ENCODE measurements around the gene TBC1D16.

TBC1D16 gene

DNA sequence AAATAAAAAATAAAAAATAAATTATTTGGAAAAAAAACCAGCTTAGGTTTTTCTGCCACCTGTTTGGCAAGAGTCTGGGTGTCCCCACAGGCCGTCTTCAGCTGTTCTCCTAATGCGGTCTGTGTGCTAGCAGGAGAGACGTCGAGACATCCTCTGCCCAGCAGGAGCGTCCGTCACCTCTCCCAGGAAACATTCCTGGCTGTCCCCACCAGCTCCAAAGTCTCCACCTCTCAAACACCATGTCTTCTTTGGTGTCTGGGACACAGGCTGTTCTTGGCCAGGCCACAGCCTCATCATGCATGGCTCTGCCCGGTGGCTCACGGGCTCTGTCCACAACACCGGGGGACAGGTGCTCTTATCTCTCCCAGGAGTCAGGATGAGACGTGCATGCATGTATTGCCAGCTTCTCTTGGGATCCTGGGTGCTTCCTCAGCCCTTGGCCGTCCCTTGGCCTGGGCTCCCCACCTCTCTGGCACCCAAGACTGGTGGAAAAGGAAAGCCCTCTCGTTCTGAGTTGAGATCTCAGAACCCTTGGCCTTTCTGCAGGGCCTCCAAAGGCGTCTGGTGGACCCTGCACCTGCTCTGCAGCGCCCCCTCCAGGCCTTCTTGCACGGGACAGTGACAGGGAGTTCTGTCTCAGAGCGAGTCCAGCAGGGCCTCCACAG is 111.6 kb downstream of the TBC1D16 start:
- peak; percentile 29 for DNase-seq

GRCh38 chr17:79922798-79923197 is 112.9 kb downstream of the TBC1D16 start:
- no peak for DNase-seq

- no peak for DNase-seq
Measured at GRCh38 chr17:79922116-79922601, 113.5 kb downstream of the TBC1D16 start.

- DNase-seq, result no peak
Measured at GRCh38 chr17:79921411-79922115, 114.1 kb downstream of the TBC1D16 start.

DNA sequence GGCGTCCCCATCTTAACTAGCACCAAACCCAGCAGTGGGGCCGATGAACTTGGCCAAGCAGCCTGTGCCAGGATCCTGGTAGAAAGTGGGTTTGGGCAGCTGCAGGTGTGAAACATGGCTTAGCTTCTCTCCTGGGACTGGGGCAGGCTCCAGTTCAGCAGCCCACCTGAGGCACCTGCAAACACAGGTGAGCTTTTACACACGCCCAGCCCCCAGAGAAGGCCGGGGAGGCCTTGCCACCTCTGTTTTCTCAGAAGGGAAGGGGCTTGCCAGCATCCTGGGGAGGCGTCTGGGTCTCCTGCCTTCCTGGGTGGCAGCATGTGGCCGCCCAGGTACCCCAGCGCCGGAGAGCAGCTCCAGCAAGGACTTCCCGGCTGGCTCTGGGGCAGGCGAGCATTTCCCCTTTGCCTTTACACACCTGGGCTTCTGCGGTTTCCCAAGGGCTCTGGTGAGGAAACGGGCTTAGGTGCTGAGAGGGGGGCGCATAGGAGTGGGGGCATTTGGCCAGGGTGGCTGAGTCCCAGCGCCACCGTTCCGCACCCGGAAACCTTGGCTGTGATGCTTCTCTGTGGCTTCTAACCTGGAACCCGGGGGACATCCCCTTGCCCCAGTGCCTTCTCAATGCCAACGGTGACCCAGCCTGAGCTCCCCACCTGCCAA is 114.8 kb downstream of the TBC1D16 start:
- DNase-seq, result no peak

DNA sequence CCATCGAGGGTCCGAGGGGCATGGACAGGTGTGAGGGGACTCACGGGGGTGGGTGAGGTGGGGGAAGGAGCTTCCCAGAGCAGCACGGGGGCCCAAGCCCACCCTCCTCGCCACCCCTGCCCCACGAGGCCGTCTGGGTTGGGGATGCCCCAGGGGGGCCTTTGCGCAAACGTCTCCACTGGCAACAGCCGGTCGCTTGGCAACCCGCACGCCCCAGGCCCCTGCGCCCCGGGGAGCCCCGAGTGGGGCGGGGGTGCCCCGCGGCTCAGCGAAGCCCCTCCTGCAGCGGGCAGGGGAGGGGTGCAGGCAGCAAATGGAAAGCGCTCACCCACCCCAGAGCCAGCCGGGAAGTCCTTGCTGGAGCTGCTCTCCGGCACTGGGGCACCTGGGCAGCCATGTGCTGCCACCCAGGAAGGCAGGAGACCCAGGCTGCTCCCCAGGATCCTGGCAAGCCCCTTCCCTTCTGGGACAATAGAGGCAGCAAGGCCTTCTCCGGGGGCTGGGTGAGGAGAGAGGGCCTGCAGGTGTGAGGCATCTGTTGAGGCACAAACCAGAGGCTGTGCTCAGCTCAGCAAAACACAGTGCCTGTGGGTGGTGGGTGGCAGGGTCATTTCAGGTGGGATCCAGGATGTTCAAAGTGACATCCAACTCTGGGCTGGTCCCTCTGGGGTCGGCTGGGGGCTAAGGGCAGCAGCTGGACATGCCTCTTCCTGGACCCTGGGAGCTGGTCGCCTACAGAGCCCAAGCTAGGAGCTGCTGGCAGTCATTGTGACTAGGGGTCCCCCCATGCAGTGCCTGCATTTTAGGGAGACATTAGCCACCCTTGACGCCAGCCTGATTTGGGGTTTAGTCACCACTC is 115.6 kb downstream of the TBC1D16 start:
- no peak for DNase-seq

- no peak for DNase-seq
Measured at GRCh38 chr17:79919164-79919585, 116.5 kb downstream of the TBC1D16 start.

- no peak for DNase-seq
Measured at GRCh38 chr17:79918581-79919163, 117.0 kb downstream of the TBC1D16 start.

GRCh38 chr17:79917902-79918484 is 117.7 kb downstream of the TBC1D16 start:
- no peak for DNase-seq

GRCh38 chr17:79916991-79917901 is 118.4 kb downstream of the TBC1D16 start:
- no peak for DNase-seq

- DNase-seq, result no peak
Measured at GRCh38 chr17:79916506-79916905, 119.2 kb downstream of the TBC1D16 start.

GRCh38 chr17:79915850-79916430 is 119.7 kb downstream of the TBC1D16 start:
- peak; percentile 43 for DNase-seq

GRCh38 chr17:79914813-79915740 is 120.6 kb downstream of the TBC1D16 start:
- DNase-seq, result no peak

GRCh38 chr17:79913896-79914812 is 121.5 kb downstream of the TBC1D16 start:
- DNase-seq, result no peak

GRCh38 chr17:79913451-79913850 is 122.2 kb downstream of the TBC1D16 start:
- no peak for DNase-seq

DNA sequence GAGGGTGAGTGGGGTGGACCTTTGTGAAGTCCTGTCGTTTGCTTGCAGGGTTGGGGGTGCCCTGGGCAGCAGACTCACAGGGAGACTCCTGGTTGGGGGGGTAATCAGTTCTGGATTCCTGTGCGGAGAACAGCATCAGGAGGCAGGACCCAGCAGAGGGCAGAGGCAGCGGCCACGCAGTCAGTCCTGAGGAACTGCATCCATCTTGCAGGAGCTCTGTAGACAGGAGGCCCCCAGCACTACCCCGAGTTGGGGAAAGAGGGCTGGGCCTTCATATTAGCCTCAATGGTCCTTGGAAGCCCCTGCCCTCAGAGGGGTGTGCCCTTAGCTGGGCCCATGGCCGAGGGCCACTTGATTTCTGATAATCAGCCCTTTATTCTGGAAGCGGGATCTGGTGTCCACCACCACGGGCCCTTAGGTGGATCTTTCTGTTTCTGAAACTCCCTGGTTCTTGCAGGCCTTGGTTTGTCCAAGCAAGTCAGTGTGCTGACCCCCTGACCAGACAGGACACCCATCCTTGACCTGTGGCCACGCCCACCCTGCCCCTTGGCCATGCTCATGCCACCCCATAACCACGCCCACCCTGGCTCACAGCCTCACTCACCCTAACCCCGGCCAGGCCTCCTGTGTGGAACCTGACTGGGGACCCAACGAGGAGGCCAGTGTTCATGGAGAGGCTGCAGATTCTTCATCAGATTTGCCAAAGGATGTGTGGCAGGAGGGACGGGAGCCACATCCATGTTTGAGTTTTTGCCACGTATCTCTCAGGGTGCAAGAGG is 122.9 kb downstream of the TBC1D16 start:
- no peak for DNase-seq
